Hematopoietic multipotent progenitor cell treated with erythropoietin and hydrocortisone succinate and interleukin-3 and kit ligand, for 4 days (in vitro differentiated cells): ENCODE data around the gene SAAL1.

Experiments used
- DNase-seq: peaks from one replicate; pipeline ENCODE4 v3.0.0-alpha.2; 2015

The SAAL1 gene

DNA sequence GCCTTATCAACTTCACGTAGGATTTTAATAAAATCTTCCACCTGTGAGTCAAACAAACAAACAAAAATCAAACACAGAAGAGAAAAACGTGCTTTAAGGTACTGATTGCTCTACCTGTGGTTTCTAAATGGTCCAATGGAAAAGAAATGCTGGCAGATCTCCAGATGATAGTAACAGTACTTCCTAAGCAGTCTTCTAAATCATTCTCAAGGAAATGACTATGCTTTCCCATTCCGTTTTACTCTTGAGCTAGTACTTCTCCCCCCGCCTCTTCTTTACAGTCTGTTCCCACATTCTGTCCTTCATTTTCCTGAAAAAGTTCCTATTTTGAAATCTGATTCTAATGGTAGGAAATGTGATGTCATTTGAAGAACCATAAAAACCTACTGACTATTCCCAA lies 25.4 kb downstream of the SAAL1 start:
- DNase-seq, result no peak

GRCh38 chr11:18078909-18079308 lies 27.0 kb downstream of the SAAL1 start:
- DNase-seq, result no peak

DNA sequence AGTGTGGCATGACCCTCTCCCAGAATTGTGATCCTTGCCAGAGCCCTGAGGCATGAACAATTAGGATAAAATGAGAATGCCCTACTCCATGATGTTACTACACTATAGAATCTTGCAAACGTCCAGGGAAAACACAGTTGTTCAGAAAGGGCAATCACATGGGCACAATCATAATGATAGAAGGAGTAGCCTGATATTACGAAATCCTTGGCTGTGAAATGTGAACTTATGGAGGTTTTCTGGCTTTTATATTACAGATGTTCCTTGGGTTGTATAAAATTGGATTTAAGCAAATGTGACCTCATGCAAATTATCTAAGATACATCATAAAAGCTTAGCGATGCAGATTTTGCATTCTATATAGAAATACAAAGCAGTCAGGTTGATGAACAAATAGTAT lies 30.4 kb downstream of the SAAL1 start:
- no peak for DNase-seq

- no peak for DNase-seq
Measured at GRCh38 chr11:18071098-18071705, 34.7 kb downstream of the SAAL1 start.

GRCh38 chr11:18067372-18067771 lies 38.5 kb downstream of the SAAL1 start:
- no peak for DNase-seq

DNA sequence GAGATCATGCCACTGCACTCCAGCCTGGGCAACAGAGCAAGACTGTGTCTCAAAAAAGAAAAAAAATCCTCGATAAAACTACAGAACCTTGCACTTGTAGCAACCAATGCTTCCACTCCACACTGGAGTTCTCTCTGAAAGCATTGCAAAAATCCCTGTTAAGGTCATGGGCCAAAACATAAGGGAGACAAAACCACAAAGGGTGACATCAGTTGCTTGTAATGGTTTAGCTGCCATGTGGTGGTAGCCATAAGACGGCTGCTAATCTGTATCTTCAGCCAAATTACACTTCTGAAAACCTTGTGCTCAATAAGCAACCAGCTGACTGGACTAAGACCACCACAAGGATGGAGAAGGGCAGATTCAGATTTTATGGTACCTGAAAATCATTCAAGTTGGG lies 39.3 kb downstream of the SAAL1 start:
- DNase-seq, result no peak

DNA sequence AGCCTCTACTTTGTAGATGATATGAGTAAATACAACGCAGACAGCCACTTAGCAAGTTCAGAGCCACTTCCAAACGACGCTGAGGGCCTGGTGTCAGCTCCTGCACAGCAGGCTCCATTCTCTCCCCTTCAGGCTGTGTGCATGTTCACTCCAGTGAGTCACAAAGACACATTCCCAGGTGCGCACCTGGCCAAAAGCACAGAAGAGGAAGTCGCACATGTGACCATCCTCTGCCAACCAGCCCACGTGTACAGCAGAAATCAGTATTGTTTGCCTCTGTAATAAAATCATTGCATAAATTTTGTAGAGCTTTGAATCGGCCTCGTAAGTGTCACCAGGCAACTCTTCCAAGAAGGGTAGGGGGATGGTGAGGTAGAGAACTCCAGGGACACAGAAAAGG lies 40.3 kb downstream of the SAAL1 start:
- no peak for DNase-seq

DNA sequence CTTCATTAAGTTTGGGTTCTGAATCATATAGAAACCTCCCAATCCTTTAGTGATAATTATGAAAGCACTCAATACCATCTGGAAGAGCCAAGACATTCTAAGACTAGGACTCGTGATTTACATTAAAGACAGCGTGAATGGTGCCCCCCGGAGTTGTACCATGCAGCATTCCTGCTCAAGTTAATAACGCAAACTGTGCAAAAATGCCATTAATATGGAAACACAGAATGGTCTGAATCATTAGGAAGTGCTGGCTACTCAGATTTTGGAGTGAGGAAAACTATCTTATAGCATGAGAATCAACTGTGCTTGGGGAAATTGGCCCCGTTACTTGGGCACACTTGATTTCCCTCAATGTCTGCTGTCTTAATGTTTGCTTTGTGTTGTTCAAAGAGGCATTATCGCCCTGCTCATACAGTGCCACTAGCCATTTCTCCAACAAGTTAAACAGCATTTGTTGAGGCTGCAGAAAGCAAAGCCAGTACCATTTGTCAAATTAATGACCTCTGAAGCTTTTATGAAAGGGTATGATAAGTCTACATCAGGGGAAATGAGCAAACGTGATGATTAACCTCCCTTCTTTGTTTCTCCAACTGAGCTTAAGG lies 41.3 kb downstream of the SAAL1 start:
- DNase-seq, result no peak

GRCh38 chr11:18063862-18064434 lies 41.9 kb downstream of the SAAL1 start:
- DNase-seq, result no peak

- no peak for DNase-seq
Measured at GRCh38 chr11:18063125-18063524, 42.8 kb downstream of the SAAL1 start.

DNA sequence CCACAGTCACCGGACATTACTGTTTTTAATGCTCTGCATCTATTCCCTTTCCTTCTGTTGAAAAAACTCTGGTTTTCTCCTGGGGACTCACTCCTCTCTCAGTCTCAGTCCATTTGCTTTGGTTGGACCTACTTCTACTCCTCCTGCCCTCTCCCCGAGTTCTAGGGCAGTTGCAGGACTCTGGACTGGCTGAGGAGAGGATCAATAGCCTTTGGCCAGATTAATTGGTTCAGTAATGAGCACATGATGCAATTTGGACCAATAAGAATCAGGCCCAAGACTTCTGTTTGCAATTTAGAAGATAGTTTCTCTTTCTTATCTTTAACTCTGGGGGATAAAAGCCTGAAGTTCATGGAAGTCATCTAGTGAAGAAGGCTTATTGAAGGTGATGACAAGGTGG lies 44.5 kb downstream of the SAAL1 start:
- DNase-seq, result no peak

- no peak for DNase-seq
Measured at GRCh38 chr11:18056561-18057181, 49.2 kb downstream of the SAAL1 start.

DNA sequence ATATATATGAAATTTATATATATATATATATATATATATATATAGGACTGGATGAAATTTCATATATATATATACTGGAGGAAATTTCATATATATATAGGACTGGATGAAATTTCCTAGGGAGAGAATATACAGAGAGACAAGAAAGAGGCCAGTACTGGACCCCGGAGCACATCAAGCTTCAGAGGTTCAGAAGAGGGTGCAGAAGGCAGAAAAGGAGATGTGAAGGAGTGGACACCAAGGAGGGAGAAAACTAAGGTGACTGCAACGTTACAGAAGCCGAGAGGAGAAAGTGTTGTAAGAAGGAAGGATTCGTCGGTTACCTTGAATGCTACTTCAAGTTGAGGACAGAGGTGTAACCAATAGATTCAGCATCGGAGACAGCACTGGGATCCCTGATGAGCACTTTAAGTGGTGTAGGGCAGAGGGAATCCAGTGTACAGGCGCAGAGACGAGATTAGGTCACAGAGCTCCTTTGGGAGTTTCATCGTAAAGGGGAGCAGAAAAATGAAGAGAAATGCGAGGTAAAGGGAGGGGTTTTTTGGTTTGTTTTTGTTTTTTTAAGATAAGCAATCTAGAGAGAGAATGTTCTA lies 51.3 kb downstream of the SAAL1 start:
- no peak for DNase-seq

GRCh38 chr11:18050848-18051247 lies 55.0 kb downstream of the SAAL1 start:
- peak; percentile 24 for DNase-seq

GRCh38 chr11:18046116-18046777 lies 59.6 kb downstream of the SAAL1 start, which contains the start of gene TPH1:
Gene TPH1 (minus strand): TSS chr11:18046269. CDS start chr11:18040762, 5,507 bp downstream.
- peak; percentile 31 for DNase-seq

DNA sequence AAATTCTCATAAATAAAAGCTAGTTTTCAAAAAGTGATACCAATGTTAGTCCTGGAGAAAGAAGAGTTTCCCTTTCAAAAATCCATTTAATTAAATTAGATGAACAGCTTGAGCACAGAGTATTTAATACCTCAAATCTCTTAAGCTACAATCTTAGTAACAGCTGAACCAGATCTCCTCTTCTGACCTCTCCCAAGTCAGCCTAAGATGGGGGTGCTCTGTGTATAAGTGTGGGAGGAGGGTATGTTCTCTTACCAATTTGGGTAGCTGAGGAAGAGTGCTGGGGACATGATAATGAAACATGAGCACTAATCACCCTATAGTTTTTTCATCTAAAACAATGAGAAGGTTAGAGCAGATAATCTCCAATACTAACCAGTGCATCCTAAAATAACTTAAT lies 69.4 kb downstream of the SAAL1 start:
- no peak for DNase-seq
